Right atrium auricular region (tissue), 2 donors: ENCODE results near the gene YPEL4. TPM values are rescaled to one million over a fixed set of nuclear protein-coding genes. Genes with fewer than 3 reads are reported as not detected.

Source experiments
- DNase-seq: peaks from one replicate; pipeline ENCODE4 v3.0.0-alpha.2; 2019; ENCODE audit warnings: low spot score
- H3K27ac ChIP-seq, 2 donors: fragments of 200-600 bp; sonication (generic); 1 replicate in 1 of 2; 2 replicates in 1 of 2; pipeline ENCODE4 v1.5.1; 2016 to 2019
- H3K27me3 ChIP-seq, 2 donors: fragments of 200-600 bp; sonication (generic); one replicate each; pipeline versions ENCODE4 v1.5.1 to v1.6.0; 2017 to 2019
- H3K36me3 ChIP-seq: fragments of 200-600 bp; sonication (generic); one replicate; pipeline ENCODE4 v1.5.1; 2016
- H3K4me1 ChIP-seq, 2 donors: fragments of 200-600 bp; sonication (generic); one replicate each; pipeline versions ENCODE4 v1.5.1 to v1.6.0; 2017 to 2019
- H3K4me3 ChIP-seq, 2 donors: fragments of 200-600 bp; sonication (generic); 1 replicate in 1 of 2; 2 replicates in 1 of 2; pipeline ENCODE4 v1.5.1; 2017 to 2019; ENCODE audit warnings: mild to moderate bottlenecking in 1 of 2, moderate library complexity in 1 of 2
- H3K9me3 ChIP-seq, 2 donors: fragments of 200-600 bp; sonication (generic); one replicate each; pipeline ENCODE4 v1.5.1; 2019
- total RNA-seq, 2 donors: library from RNA; depleted of rRNA; stranded (reverse); fragments of >200 nt; gene quantifications; one replicate each; pipeline ENCODE4 v1.1.0, GENCODE V29; 2016
- TF ChIP-seq, protein P1 (sequence below), 2 donors: fragments of 200-600 bp; sonication (generic); IDR thresholded peaks; one replicate each; pipeline ENCODE4 v1.5.1; 2019; ENCODE audit warnings: antibody characterized with exemption in 2 of 2

YPEL4 gene
- total RNA-seq, 2 donors from 2014 or later, result 0.55 to 0.63 TPM

DNA sequence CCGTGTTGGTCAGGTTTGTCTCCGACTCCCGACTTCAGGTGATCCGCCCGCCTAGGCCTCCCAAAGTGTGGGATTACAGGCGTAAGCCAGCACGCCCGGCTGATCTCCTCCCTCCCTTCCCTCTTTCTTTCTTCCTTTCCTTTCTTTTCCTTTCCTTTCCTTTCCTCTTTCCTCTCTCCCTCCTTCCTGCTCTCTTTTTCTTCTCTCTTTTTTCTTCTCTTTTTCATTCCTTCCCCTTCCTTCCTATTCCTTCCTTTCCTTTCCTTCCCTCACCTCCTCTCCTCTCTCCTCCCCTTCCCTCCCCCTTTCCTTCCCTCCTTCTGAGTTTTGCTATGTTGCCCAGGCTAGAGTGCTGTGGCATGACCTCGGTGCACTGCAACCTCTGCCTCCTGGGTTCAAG, 14.3 kb upstream of the YPEL4 start:
- no peak overlapping the region for H3K4me3 ChIP-seq
- H3K9me3 ChIP-seq, result no peaks in the 10 kb centered on the region
- no peaks in the 10 kb centered on the region for H3K27me3 ChIP-seq
- peaks cover 32% of the 10 kb centered on the region for H3K36me3 ChIP-seq
- peaks cover 0 to 11% of the 10 kb centered on the region in 2 donors for H3K4me1 ChIP-seq
- no peak overlapping the region for H3K27ac ChIP-seq
- TF ChIP-seq, protein P1, sequence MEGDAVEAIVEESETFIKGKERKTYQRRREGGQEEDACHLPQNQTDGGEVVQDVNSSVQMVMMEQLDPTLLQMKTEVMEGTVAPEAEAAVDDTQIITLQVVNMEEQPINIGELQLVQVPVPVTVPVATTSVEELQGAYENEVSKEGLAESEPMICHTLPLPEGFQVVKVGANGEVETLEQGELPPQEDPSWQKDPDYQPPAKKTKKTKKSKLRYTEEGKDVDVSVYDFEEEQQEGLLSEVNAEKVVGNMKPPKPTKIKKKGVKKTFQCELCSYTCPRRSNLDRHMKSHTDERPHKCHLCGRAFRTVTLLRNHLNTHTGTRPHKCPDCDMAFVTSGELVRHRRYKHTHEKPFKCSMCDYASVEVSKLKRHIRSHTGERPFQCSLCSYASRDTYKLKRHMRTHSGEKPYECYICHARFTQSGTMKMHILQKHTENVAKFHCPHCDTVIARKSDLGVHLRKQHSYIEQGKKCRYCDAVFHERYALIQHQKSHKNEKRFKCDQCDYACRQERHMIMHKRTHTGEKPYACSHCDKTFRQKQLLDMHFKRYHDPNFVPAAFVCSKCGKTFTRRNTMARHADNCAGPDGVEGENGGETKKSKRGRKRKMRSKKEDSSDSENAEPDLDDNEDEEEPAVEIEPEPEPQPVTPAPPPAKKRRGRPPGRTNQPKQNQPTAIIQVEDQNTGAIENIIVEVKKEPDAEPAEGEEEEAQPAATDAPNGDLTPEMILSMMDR (IDR thresholded peaks at IDR 0.05), result no peak
- no peak for DNase-seq

DNA sequence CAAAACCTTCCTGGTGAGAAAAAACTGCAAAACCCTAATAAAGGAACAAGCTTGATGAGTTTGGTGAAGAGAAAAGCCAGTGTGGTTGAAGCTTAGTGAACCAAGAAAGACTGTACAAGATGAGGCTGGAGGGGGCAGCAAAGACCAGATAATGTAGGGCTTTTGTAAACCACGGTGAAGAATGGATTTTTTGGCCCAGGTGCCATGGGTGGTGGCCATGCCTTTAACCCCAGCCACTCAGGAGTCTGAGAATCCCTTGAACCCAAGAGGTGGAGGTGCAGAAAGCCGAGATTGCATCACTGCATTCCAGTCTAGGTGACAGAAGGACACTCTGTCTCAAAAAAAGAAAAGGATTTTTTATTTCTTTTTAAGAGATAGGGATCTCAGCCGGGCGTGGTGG, 13.2 kb upstream of the YPEL4 start:
- TF ChIP-seq, protein P1 (IDR thresholded peaks at IDR 0.05), result no peak
- H3K4me3 ChIP-seq, result no peak overlapping the region
- H3K27ac ChIP-seq, result no peak overlapping the region
- no peaks in the 10 kb centered on the region for H3K27me3 ChIP-seq
- H3K9me3 ChIP-seq, result no peaks in the 10 kb centered on the region
- DNase-seq, result no peak
- peaks cover 0 to 17% of the 10 kb centered on the region in 2 donors for H3K4me1 ChIP-seq
- H3K36me3 ChIP-seq, result peaks cover 32% of the 10 kb centered on the region

DNA sequence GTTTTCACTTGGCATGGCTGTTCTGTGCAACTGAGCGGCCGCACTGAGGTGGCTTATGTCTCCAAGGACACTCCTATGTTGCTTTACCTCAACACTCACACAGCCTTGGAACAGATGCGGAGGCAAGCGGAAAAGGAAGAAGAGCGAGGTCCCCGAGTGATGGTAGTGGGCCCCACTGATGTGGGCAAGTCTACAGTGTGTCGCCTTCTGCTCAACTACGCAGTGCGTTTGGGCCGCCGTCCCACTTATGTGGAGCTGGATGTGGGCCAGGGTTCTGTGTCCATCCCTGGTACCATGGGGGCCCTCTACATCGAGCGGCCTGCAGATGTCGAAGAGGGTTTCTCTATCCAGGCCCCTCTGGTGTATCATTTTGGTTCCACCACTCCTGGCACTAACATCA, 10.0 kb upstream of the YPEL4 start:
- no peak for DNase-seq
- Histone ChIP-seq H3K27ac (no peak overlapping the region), H3K27me3 (no peaks in the 10 kb centered on the region), H3K9me3 (no peaks in the 10 kb centered on the region), H3K4me3 (no peak overlapping the region), H3K4me1 (peaks cover 0 to 15% of the 10 kb centered on the region in 2 donors), H3K36me3 (peaks cover 32% of the 10 kb centered on the region)
- TF ChIP-seq, protein P1 (IDR thresholded peaks at IDR 0.05), result no peak

DNA sequence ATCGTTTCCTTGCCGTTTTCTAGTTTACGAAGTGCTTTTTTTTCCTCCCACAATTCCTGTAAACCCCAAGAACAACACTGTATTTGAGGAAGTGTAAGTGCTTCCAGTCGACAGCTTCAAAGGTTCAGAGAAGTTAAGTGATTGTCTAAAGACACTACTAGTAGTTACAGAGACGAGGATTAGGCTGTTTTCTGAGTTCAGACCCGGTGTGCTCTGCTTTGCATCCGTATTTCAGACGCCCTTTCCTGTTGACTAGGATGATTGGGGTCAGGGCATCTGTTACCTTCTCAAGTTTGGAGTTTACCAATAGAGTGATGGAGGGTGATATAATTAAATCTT, 8.3 kb upstream of the YPEL4 start:
- Histone ChIP-seq H3K9me3 (no peaks in the 10 kb centered on the region), H3K4me3 (peak overlapping the region; percentile 63 to 77), H3K27ac (peak overlapping the region; percentile 55 to 91), H3K4me1 (peaks cover 0 to 15% of the 10 kb centered on the region in 2 donors), H3K27me3 (no peaks in the 10 kb centered on the region), H3K36me3 (peaks cover 32% of the 10 kb centered on the region)
- DNase-seq, result no peak
- TF ChIP-seq, protein P1 (IDR thresholded peaks at IDR 0.05), result no peak

DNA sequence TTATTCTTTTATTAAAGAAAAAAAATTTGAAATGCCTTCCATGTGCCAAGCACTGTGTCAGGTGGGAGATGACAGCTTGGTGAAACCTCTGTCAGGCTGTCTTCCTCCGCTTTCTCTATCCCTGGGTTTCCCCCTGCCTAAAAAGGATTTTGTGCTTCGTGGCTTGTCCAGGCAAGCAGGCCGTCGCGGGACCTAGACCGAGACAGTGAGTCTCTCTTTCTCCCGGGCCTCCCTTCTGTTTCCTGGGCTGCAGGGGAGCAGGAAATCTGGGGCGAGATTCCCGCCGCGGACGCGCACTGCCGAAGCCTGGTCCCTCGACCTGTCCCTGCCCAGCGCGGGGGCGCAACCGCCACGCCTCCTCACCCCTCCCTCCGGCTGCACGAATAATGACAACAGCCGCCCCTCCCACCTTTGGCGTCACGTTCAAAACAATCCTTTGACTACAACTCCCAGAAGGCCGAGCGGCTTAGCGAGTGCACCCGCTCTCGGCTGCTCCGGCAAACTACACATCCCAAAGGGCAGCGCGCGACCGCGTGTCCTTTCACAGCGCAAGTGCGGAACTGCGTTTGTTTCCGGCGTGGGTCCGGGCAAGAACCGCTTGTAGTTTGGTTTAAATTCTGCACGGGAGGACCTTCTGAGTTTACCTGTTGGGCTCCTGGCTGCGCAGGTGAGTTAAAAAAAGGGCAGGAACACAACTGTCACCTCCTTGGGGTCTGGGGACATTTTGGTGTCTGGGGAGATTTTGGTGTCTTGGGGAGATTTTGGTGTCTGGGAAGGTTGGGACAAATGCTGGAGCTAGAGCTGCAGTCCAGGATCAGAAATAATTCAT, 7.7 kb upstream of the YPEL4 start, which contains the start of gene CLP1:
Gene CLP1 (plus strand): TSS at position 569 of the 829 bp plus-strand sequence. CDS start 1,715 bp downstream, outside the sequence.
- TF ChIP-seq, protein P1 (IDR thresholded peaks at IDR 0.05), result no peak
- no peaks in the 10 kb centered on the region for H3K9me3 ChIP-seq
- H3K4me3 ChIP-seq, result peak within 1 kb of the TSS; percentile 63 to 77
- H3K27ac ChIP-seq, result peak within 1 kb of the TSS; percentile 80 to 91
- peaks cover 30% of the 10 kb centered on the region for H3K36me3 ChIP-seq
- no peaks in the 10 kb centered on the region for H3K27me3 ChIP-seq
- peak; percentile 99 for DNase-seq
- peaks cover 0 to 15% of the 10 kb centered on the region in 2 donors for H3K4me1 ChIP-seq
